ENCODE results near the gene COPB2.

Gene COPB2

GRCh38 chr3:139312959-139313358, 76.5 kb downstream of the COPB2 start:
- no peak overlapping the region for H3K9ac ChIP-seq (ENCODE audit: low read length)
- H3K9me2 ChIP-seq (replicated peaks; ENCODE audit: insufficient read depth, low read length) = no peaks in the 10 kb centered on the region
- no peak overlapping the region for H3K4me3 ChIP-seq (ENCODE audit: insufficient read depth, low read length, poor library complexity, severe bottlenecking)
- no peaks in the 10 kb centered on the region for H3K36me3 ChIP-seq (ENCODE audit: low read length)
- no peaks in the 10 kb centered on the region for H4K20me1 ChIP-seq (ENCODE audit: low read depth, low read length)
- no peak for TF ChIP-seq EZH2phosphoT487 (conservative IDR thresholded peaks at IDR 0.05; ENCODE audit: low read length)
- no peak for TF ChIP-seq CTCF (IDR thresholded peaks at IDR 0.05; ENCODE audit: insufficient read depth, low read length, poor library complexity, severe bottlenecking)
- no peak overlapping the region for H3K4me2 ChIP-seq (ENCODE audit: low read depth, low read length, poor library complexity, severe bottlenecking)
- H3K9me3 ChIP-seq (ENCODE audit: insufficient read depth, low read length) = no peaks in the 10 kb centered on the region
- no peak overlapping the region for H2AFZ ChIP-seq (ENCODE audit: low read depth, low read length, severe bottlenecking)
- H3K27ac ChIP-seq (ENCODE audit: low read depth, low read length) = no peak overlapping the region
- H3K27me3 ChIP-seq (ENCODE audit: low read length) = no peaks in the 10 kb centered on the region
- no peaks in the 10 kb centered on the region for H3F3A ChIP-seq (ENCODE audit: insufficient read depth)
- H3K79me2 ChIP-seq (ENCODE audit: insufficient read depth, low read length) = no peaks in the 10 kb centered on the region

- Histone ChIP-seq H3K27ac (ENCODE audit: low read depth, low read length) (no peak overlapping the region), H3K9me2 (replicated peaks; ENCODE audit: insufficient read depth, low read length) (no peaks in the 10 kb centered on the region), H3K4me3 (ENCODE audit: insufficient read depth, low read length, poor library complexity, severe bottlenecking) (no peak overlapping the region), H4K20me1 (ENCODE audit: low read depth, low read length) (no peaks in the 10 kb centered on the region), H3F3A (ENCODE audit: insufficient read depth) (no peaks in the 10 kb centered on the region), H3K9ac (ENCODE audit: low read length) (no peak overlapping the region), H3K4me2 (ENCODE audit: low read depth, low read length, poor library complexity, severe bottlenecking) (no peak overlapping the region), H3K79me2 (ENCODE audit: insufficient read depth, low read length) (no peaks in the 10 kb centered on the region), H3K36me3 (ENCODE audit: low read length) (no peaks in the 10 kb centered on the region), H3K27me3 (ENCODE audit: low read length) (no peaks in the 10 kb centered on the region), H2AFZ (ENCODE audit: low read depth, low read length, severe bottlenecking) (no peak overlapping the region), H3K9me3 (ENCODE audit: insufficient read depth, low read length) (no peaks in the 10 kb centered on the region)
- TF ChIP-seq CTCF (IDR thresholded peaks at IDR 0.05; ENCODE audit: insufficient read depth, low read length, poor library complexity, severe bottlenecking) (no peak), EZH2phosphoT487 (conservative IDR thresholded peaks at IDR 0.05; ENCODE audit: low read length) (no peak)
These were observed 77.0 kb downstream of the COPB2 start for GRCh38 chr3:139312416-139312815.

- Histone ChIP-seq H3K9ac (ENCODE audit: low read length) (no peak overlapping the region), H3K9me2 (replicated peaks; ENCODE audit: insufficient read depth, low read length) (no peaks in the 10 kb centered on the region), H3K9me3 (ENCODE audit: insufficient read depth, low read length) (no peaks in the 10 kb centered on the region), H3K4me2 (ENCODE audit: low read depth, low read length, poor library complexity, severe bottlenecking) (no peak overlapping the region), H3K36me3 (ENCODE audit: low read length) (no peaks in the 10 kb centered on the region), H3K27ac (ENCODE audit: low read depth, low read length) (no peak overlapping the region), H3K27me3 (ENCODE audit: low read length) (no peaks in the 10 kb centered on the region), H3F3A (ENCODE audit: insufficient read depth) (no peaks in the 10 kb centered on the region), H3K4me3 (ENCODE audit: insufficient read depth, low read length, poor library complexity, severe bottlenecking) (no peak overlapping the region), H2AFZ (ENCODE audit: low read depth, low read length, severe bottlenecking) (no peak overlapping the region), H4K20me1 (ENCODE audit: low read depth, low read length) (no peaks in the 10 kb centered on the region), H3K79me2 (ENCODE audit: insufficient read depth, low read length) (no peaks in the 10 kb centered on the region)
- TF ChIP-seq EZH2phosphoT487 (conservative IDR thresholded peaks at IDR 0.05; ENCODE audit: low read length) (no peak), CTCF (IDR thresholded peaks at IDR 0.05; ENCODE audit: insufficient read depth, low read length, poor library complexity, severe bottlenecking) (no peak)
These were observed 77.9 kb downstream of the COPB2 start for GRCh38 chr3:139311557-139311956.
